Adrenal gland (tissue), 12 donors: ENCODE results near the gene ZNF581. TPM values are rescaled to one million over a fixed set of nuclear protein-coding genes. Genes with fewer than 3 reads are reported as not detected.

Experiments
- DNase-seq, 7 donors: peaks; one replicate each; pipeline ENCODE4 v3.0.0-alpha.2; 2019 to 2020
- H3K27ac ChIP-seq, 5 donors: fragments of 200-600 bp; sonication (generic) in 4 of 5; 1 replicate in 3 of 5; 2 replicates in 2 of 5; pipeline versions ENCODE4 v1.5.1 to v1.8.0; 2016 to 2020; ENCODE audit warnings: mild to moderate bottlenecking in 1 of 5
- H3K27me3 ChIP-seq: fragments of 200-600 bp; 2 replicates; pipeline ENCODE4 v1.8.0; 2021
- H3K36me3 ChIP-seq, 2 donors: fragments of 200-600 bp; replicated peaks in 1 of 2; 1 replicate in 1 of 2; 2 replicates in 1 of 2; pipeline versions ENCODE4 v1.5.1 to v1.8.0; 2018 to 2022
- H3K4me1 ChIP-seq, 2 donors: fragments of 200-600 bp; replicated peaks in 1 of 2; 1 replicate in 1 of 2; 2 replicates in 1 of 2; pipeline versions ENCODE4 v1.5.1 to v1.8.0; 2018 to 2021
- H3K4me3 ChIP-seq, 4 donors: fragments of 200-600 bp; sonication (generic) in 3 of 4; one replicate each; pipeline ENCODE4 v1.5.1; 2016 to 2018
- H3K9me3 ChIP-seq, 3 donors: fragments of 200-600 bp; sonication (generic) in 1 of 3; replicated peaks in 1 of 3; 1 replicate in 2 of 3; 2 replicates in 1 of 3; pipeline versions ENCODE4 v1.5.1 to v1.8.0; 2016 to 2021
- CTCF ChIP-seq, 6 experiments: fragments of 450-650 bp in 4 of 6; fragments of 200-600 bp in 2 of 6; sonication (generic) in 1 of 6; IDR thresholded peaks; 1 replicate in 5 of 6; 2 replicates in 1 of 6; pipeline versions ENCODE4 v1.5.1 to v1.8.0; 2016 to 2021; ENCODE audit warnings: antibody characterized with exemption in 6 of 6, mild to moderate bottlenecking in 2 of 6, moderate library complexity in 1 of 6
- POLR2A ChIP-seq, 2 donors: fragments of 450-650 bp; IDR thresholded peaks; one replicate each; pipeline ENCODE4 v1.6.1; 2017; ENCODE audit warnings: antibody characterized with exemption in 2 of 2, mild to moderate bottlenecking in 2 of 2, moderate library complexity in 1 of 2
- WGBS, 4 donors: extraction: QIAGEN DNeasy Blood & Tissue Kit in 2 of 4; methylation state at CpG; one replicate each; pipeline versions ENCODE4 v1.1.5 to v1.1.7; 2013 to 2017; 5-methylcytosine and 5-hydroxymethylcytosine counted together
- intact Hi-C, 2 donors: fragments of 100-400 bp; cut with DNase I; formaldehyde crosslinking; loops; one replicate each; pipeline versions ENCODE4 v1.14.1 to v1.15.0; 2022 to 2023
- polyA plus RNA-seq, 3 donors: library from polyadenylated mRNA; stranded (reverse); fragments of 200-250 nt in 2 of 3; fragments of 350-450 nt in 1 of 3; fragmentation: Illumina TruSeq in 1 of 3; extraction: RNeasy Lipid Tissue Mini Kit (QIAGEN cat#74804) in 1 of 3; gene quantifications; one replicate each; pipeline ENCODE4 v1.2.3, GENCODE V29; 2013 to 2014
- total RNA-seq, 9 donors: library from RNA; depleted of rRNA in 4 of 9; stranded (reverse); fragments of >200 nt in 4 of 9; fragments of 120-200 nt in 1 of 9; fragmentation: NEBNext Ultra II Directional in 1 of 9; extraction: Animal tissue kit (Norgen Biotek cat#: 25700) in 1 of 9; gene quantifications; one replicate each; pipeline versions ENCODE4 v1.1.0 to v1.2.4, GENCODE V29; 2013 to 2023
- donor health status: healthy with polysubstance abuse.
- donor health status: Bipolar disorder and iron deficiency.
- donor health status: DM: yes; HTN: yes; CAD: no.
- donor health status: DM: no; HTN: no; CAD: no.
- donor health status: DM: no; HTN: no; CAD: no.
- donor health status: DM: yes; HTN: yes; CAD: no.

ZNF581 gene
- total and polyA plus RNA-seq, 12 donors: 8.7 to 55.7 (median 22.7) TPM

GRCh38 chr19:55666343-55667005 is 23.0 kb downstream of the ZNF581 start:
- Histone ChIP-seq H3K4me3 (no peak overlapping the region), H3K4me1 (peaks cover 0 to 10% of the 10 kb centered on the region in 2 donors), H3K9me3 (no peaks in the 10 kb centered on the region), H3K27me3 (no peaks in the 10 kb centered on the region), H3K27ac (no peak overlapping the region), H3K36me3 (peaks cover 0 to 87% of the 10 kb centered on the region in 2 donors)
- DNase-seq: no peak
- intact Hi-C loops: no loop called here
- TF ChIP-seq POLR2A (IDR thresholded peaks at IDR 0.05): no peak
- no peak for TF ChIP-seq CTCF (IDR thresholded peaks at IDR 0.05)
- 80 to 86% (median 84%) methylated on average over 9 to 12 of the region's 12 CpGs for WGBS, 4 donors

DNA sequence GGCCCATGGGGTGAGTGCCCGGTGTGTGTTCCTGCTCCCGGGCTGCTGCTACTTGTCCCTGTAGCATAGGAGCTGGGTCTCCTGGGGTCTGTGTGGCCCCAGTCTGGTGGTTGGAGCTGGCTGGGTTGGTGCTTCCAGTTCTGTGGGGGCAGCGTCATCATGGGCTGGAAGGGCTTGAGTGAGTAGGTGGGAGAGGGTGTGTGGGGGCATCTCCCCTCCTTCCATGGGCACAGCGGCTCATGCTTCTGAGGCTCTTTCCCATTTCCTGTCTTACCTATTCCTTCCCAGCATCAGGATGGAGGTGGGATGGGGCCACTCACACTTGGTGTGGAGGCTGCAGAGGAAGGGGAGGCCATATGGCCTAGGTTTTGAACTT is 23.5 kb downstream of the ZNF581 start:
- no peaks in the 10 kb centered on the region for H3K27me3 ChIP-seq
- no peak for DNase-seq
- WGBS, 4 donors: 50 to 92% (median 87%) methylated on average over 1 to 4 of the region's 4 CpGs
- intact Hi-C loops: no loop called here
- H3K4me3 ChIP-seq: no peak overlapping the region
- no peaks in the 10 kb centered on the region for H3K9me3 ChIP-seq
- H3K4me1 ChIP-seq: peaks cover 0 to 16% of the 10 kb centered on the region in 2 donors
- TF ChIP-seq CTCF (IDR thresholded peaks at IDR 0.05) (no peak), POLR2A (IDR thresholded peaks at IDR 0.05) (no peak)
- no peak overlapping the region for H3K27ac ChIP-seq
- H3K36me3 ChIP-seq: peaks cover 0 to 82% of the 10 kb centered on the region in 2 donors

DNA sequence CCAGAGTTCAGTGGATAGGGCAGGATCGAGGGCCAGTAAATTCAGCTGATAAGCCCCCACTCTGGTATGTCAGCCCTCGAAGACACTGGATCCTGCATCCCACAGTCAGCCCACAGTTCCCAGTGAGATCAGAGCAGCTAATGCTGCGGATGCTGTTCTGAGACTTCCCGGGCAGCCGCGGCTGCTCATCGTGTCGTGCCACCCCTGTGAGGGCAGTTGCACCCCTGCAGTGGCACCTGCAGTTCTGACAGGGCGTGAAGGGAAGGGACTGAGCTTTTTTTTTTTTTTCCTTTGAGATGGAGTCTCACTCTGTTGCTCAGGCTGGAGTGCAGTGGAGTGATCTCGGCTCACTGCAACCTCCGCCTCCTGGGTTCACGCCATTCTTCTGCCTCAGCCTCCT is 24.1 kb downstream of the ZNF581 start:
- Histone ChIP-seq H3K4me3 (no peak overlapping the region), H3K27ac (peak overlapping the region in 1 of 5 donors; percentile 66), H3K36me3 (peaks cover 0 to 78% of the 10 kb centered on the region in 2 donors), H3K9me3 (no peaks in the 10 kb centered on the region), H3K27me3 (no peaks in the 10 kb centered on the region), H3K4me1 (peaks cover 0 to 17% of the 10 kb centered on the region in 2 donors)
- DNase-seq: no peak
- WGBS, 4 donors: 67 to 81% (median 80%) methylated on average over 7 to 12 of the region's 12 CpGs
- intact Hi-C loops: no loop called here
- TF ChIP-seq CTCF (IDR thresholded peaks at IDR 0.05) (no peak), POLR2A (IDR thresholded peaks at IDR 0.05) (no peak)

DNA sequence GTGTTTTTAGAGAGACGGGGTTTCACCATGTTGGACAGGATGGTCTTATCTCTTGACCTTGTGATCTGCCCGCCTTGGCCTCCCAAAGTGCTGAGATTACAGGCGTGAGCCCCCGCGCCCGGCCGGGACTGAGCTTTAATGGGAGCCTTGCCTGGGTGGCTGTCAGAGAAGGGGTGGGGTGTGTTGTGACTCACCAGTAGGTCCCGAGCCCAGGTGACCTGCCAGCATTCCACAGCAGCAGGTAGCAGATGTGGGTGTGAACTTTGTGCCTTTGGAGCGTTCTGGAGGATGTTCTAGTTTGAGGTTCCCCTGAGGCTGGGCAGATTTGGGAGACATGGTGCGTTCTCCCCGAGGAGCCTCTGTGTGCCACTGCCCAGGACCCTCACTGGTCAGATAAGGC is 24.5 kb downstream of the ZNF581 start:
- peak overlapping the region in 4 of 5 donors; percentile 4 to 66 (median 40) for H3K27ac ChIP-seq
- H3K9me3 ChIP-seq: no peaks in the 10 kb centered on the region
- H3K27me3 ChIP-seq: no peaks in the 10 kb centered on the region
- peaks cover 0 to 17% of the 10 kb centered on the region in 2 donors for H3K4me1 ChIP-seq
- no peak for TF ChIP-seq CTCF (IDR thresholded peaks at IDR 0.05)
- TF ChIP-seq POLR2A (IDR thresholded peaks at IDR 0.05): no peak
- intact Hi-C loops: no loop called here
- no peak overlapping the region for H3K4me3 ChIP-seq
- 30 to 71% (median 48%) methylated on average over 9 to 11 of the region's 11 CpGs for WGBS, 4 donors
- DNase-seq: peak in 1 of 7 donors; percentile 56
- H3K36me3 ChIP-seq: peaks cover 0 to 74% of the 10 kb centered on the region in 2 donors
